ENCODE results near the gene CENPO.

Gene CENPO

DNA sequence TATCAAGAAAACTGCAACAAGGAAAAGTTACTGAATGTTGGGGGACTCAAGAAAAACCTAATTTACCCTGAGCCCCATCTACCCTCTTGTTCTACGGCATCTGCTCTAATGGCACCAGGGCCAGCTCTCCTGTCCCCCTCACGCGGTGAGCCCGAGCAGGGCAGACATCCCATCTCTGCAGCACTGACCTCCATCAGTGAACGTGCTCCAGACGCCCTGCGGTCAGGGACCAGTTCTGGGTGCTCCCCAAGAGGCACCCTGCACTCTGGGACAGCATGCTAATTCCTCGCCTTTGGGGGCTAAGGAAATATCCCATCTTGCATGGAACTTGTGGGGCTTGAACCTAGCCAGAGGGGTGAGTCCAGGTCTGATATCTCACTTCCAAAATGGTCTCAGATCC, 43.0 kb downstream of the CENPO start:
- DNase-seq (ENCODE audit: low read depth in 2 of 2, low spot score in 1 of 2): no peak

DNA sequence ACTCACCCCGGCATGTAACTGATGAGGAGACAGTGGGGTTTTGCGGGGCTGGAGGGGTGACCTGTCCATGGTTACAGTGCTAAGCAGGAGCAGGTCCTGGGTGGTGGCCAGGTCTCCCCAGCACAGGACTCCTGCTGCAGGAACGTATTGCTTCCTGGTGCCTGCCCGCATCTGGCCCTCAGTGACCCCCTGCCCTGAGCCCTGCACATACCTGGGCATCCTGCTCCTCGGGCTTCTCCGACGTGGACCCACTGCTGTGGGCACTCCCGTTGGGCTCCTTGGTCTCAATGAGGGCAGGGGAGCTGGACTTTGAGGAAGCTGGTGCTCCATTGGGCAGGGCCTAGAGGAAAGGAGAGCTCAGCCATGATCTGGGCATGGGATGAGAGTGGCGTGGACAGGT, 43.5 kb downstream of the CENPO start:
- no peak for DNase-seq (ENCODE audit: low read depth in 2 of 2, low spot score in 1 of 2)

DNA sequence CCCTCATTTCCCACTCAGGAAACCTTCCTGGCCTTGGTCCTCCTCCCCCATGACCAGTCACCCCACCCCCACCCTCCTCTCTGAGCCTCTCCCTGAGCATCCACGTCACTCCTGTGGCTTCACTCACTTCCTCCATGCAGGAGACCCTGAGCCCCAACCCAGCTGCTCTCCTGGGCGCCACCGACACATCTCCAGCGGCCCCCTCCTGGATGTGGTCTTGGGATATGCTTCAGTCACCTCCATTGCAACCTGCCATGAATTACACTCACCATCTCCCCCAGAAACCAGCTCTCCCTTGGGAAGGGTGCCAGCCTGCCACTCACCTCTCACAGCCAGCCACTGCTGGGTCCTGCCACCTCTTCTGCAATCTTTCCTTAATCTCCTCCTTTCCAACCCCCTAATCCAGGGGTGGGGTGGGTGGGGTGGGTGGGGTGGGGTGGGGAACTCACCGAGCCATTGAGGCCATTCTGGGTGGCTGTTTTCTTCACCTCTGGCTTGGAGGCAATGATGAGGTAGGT, 44.8 kb downstream of the CENPO start:
- DNase-seq (ENCODE audit: low read depth in 2 of 2, low spot score in 1 of 2): no peak

DNA sequence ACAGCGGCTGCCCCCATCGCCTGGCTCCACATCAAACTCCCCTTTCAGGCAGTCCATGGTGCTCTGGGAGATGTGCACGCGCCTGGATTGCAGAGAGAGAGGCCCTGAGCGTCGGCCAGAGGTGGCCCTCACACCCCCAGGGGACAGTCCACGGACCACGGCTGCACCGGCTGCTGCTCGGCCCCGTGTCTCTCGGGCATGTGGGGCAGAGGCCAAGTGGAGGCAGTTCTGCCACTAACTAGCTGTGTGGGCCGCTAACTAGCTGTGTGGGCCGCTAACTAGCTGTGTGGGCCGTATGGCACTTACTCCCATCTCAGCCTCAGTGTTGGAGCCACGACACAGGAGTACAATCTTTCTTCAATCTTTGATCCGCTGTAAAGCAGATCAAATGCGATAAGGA, 45.3 kb downstream of the CENPO start:
- no peak for DNase-seq (ENCODE audit: low read depth in 2 of 2, low spot score in 1 of 2)

DNA sequence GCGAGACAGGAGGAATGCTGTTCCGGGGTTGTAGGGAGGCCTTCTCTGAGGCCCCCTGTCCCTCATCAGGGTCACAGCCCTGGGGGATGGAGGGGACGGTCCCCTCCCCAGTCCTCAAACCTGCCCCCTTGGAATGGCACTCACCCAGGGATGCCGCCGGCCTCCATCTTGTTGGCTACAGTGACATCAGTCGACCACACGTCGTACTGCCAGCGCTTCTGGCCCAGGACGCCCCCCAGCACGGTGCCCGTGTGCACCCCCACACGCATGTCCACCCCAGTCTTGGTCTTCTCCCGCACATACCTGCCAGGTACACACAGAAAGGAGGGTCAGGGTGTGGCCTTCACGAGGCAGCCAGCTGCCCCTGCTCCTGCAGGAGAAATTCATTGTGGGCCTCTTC, 46.5 kb downstream of the CENPO start:
- no peak for DNase-seq (ENCODE audit: low read depth in 2 of 2, low spot score in 1 of 2)

DNA sequence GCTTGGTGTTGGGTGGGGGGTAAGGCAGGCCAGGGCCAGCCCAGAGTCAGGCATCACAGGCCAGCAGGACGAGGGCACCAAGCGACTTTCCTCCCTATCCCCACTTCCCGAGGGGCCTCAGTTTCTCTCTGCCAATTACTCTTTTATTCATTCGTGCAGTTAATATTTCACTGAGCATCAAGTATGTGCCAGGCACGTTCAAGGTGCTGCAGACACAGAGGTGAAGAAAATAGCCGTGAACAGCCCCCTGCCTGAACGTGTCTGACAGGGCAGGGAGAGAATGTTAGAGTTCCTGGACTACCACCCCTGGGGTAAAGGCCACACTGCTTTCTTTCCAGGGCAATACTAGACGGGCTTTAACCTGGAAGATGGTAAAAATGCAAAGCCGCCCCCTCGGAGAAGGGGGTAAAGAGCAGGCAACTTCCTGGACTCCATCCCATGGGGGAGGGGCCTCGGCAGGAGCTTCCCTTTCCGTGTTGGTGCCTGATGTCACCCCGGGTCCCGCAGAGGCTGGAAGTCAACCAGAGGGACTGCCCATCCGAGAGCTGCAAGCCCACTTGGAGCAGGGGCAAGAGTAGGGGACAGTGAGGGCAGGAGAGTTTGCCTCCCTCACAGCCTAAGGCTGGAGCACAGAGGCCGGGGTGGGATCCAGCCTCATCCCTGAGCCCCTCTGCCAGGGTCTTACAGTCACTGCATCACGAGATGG, 47.1 kb downstream of the CENPO start:
- DNase-seq (ENCODE audit: low read depth in 2 of 2, low spot score in 1 of 2): no peak

DNA sequence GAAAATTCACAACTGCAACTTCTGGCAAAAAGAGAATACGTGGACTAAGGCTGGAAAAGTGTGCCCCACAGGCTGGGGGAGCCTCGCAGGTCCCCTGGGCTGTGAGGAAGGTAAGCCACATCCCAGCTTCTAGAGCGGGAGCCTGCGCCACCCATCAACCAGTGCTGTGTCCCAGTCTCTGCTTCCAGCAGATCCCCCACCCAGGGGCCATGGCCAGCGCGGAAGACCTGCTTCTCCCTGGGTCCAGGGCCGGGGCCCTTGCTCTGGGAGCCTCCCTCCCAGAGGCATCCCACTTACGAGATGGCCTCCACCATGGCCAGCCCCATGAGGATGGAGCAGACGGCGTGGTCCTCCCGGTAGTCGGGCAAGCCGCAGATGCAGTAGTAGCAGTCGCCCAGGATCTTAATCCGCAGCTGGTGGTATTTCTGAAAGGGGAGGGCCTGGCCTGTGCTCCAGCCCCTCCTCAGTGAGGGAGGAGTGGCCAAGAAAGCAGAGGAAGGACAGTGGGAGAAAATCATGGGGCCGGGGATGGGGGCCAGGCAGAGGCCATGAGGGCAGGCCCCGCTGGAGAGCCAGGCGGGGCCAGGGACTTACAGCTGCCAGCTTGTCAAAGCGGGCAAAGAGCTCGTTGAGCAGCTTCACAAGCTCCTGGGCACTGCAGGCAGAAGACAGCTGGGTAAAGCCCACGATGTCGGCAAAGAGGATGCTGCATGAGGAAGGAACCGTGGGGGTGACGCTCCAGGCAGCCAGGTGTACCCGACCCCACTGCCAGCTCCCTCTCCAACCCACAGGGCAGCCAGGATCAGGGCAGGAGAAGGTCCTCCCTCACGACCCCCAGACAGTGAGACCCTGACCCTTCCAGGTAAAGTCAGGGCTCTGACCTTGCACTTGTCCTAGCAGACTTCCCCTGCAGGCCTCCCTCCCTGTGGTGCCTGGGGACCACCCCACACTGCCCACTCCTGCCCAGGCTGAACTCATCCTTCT, 48.0 kb downstream of the CENPO start:
- no peak for DNase-seq (ENCODE audit: low read depth in 2 of 2, low spot score in 1 of 2)

DNA sequence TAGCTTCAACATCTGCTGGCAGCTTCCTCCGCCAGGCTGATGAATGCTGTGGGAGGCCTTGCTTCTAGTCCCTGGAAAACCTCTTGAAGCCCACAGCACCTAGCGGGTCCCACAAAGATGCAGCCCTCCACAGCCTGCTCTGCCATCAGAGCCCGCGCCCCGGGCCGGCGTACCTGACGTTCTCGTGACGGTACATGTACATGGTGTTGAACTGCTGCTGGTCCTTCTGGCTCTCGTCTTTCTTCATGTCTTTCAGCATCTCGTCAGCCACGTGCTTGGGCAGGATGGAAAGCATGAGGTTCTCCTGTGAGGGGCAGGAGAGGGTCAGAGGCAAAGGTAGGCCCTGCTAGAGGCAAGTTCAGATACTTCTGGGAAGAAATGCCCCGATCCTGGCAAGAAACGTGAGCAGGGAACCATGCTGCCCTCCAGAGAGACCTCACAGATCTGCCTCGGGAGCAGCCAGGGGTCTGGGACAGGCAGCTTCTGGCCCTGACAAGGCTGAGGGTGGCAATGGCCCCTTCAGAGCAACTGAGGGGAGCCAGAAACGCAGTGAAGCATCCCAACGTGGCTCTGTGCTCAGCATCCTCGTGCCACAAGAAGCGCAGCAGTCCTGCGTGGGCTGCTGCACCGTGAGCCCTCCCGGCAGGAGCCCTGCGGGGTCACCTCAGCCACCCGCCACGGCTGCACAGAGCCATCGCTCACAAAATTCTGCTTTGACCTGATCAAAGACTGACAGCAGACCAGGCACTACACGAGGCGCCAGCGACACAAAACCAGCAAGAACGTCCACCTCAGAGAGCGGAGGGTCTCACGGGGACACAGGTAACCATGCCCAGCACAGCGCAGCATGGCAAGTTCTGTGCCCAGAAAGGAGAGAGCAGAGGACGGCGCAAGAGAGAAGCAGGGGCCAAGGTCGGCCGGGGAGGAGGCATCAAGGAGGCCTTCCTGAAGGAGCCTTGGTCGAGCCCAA, 49.1 kb downstream of the CENPO start:
- no peak for DNase-seq (ENCODE audit: low read depth in 2 of 2, low spot score in 1 of 2)

DNA sequence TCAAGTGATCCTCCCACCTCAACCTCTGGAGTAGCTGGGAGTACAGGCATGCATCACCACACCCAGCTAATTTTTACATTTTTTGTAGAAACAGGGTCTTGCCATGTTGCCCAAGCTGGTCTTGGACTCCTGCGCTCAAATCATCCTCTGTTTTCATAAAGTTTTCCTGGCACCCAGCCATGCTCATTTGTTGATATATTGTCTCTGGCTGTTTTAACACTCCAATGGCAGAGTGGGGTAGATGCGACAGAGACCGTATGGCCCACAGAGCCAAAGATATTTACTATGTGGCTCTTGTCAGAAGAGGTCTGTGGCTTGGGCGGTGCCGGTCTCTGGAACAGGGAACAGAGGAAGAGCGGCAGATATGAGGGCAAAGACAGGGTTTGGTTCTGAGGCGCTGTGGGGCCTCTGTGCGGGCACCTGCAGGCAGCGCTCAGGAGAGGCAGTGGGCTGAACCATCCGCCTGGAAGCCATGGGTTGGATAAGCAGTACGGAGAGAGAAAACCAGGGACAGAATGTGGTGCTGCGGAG, 50.2 kb downstream of the CENPO start:
- DNase-seq (ENCODE audit: low read depth in 2 of 2, low spot score in 1 of 2): no peak

DNA sequence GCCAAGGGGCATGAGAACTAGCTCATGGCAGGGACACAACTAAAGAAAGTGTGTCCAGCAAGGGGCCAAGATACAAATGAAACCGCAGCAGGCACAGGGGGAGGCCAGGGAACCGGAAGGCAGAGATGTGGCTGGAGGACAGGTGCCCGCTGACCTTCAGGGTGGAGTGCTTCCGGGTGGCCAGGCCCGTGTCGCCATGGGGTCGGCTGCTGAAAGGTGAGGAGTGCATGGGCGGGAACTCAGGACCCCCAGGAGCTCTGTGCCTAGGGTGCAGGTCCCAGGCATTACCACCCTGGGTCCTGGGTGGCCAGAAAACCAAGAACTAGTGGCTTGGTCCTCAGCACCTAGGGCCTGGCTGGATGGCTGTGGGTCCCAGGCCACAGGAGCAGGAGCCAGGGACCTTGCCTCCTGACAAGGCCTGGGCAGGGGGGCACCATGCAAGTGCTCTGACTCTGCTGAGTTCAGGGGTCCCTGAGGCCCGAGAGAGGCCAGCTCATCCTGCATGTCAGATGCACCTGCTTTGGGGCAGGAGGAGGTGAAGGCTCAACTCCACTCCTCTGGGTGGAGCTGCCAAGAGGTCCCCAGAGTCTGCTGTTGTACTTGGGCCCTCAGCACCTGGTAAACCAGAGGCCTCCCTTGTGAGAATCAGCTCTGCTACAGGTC, 50.9 kb downstream of the CENPO start:
- no peak for DNase-seq (ENCODE audit: low read depth in 2 of 2, low spot score in 1 of 2)

DNA sequence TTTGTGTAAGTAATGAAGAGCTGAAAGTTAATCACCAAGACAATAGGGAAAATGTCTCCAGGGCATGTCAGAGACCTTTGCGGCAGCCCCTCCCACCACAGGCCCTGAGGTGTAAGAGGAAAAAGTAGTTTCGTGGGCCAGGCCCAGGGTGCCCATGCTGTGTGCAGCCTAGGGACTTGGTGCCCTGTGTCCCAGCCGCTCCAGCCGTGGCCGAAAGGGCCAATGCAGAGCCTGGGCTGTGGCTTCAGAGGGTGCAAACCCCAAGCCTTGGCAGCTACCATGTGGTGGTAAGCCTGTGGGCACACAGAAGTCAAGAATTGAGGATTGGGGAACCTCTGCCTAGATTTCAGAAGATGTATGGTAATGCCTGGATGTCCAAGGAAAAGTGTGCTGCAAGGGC, 52.5 kb downstream of the CENPO start:
- DNase-seq (ENCODE audit: low read depth in 2 of 2, low spot score in 1 of 2): no peak

DNA sequence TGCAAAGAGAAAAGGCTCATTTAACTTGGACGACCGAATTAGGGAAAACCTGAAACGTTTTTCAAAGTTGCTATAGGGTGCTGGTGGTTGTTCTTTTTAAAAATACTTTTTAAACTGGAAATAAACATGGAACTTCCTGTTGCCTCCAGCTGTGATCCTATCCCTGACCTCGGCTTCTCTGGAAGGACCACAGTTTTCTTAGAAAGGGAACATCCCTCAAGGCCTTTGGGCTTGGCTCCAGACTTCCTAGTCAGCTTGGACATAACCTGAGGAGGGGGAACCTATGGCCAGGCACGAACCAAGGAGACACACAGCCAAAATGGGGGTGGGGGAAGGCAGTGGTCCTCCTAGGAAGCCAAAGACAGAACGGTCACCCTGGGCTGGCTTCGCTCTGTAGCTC, 57.7 kb downstream of the CENPO start:
- DNase-seq (ENCODE audit: low read depth in 2 of 2, low spot score in 1 of 2): no peak

DNA sequence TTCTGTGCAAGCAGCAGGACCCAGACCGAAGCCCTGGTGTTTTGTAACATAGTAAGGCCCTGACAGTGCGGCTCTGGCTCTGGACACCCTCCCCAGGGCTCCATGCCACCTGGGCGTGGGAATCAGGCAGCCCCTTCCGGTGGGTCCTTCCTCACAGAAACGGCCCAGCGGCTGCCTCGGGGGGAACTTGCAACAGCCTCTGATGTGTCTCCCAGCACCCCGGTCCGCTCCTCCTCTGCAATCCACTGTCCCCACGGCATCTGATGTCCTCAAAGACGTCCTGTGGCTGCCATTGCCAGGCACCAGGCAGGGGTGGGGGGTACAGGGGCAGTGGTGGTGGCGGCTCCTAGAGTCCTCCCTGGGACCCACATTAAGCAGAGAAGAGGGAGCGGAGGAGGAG, 58.8 kb downstream of the CENPO start:
- DNase-seq (ENCODE audit: low read depth in 2 of 2, low spot score in 1 of 2): no peak

DNA sequence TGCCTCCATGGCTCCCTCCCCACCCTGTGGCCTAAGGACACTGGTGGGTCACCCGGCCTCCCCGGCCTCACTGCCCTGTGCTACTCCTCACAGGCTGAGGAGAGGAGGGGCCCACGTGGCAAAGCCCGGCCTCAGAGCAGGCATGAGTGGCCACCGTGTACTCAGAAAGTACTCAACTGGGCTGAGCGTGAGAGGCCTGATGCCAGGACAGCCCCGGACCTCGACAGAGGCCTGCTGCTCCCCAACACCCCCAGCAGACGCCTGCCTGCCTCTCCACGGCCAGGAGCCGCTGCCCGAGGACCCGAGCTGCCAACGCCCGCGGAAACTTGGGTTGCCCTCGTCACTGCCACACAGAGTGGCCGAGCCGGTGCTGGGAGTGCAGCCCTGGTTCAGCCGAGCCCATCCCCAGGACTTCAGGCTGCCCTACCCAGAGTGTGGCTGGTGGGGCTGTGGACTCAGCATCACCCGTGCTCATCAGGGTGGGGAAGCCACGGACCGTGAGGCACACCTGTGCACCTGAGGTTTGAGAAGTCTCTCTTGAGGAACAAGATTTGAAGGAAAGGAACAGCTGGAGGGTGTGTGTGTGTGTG, 59.3 kb downstream of the CENPO start:
- no peak for DNase-seq (ENCODE audit: low read depth in 2 of 2, low spot score in 1 of 2)

DNA sequence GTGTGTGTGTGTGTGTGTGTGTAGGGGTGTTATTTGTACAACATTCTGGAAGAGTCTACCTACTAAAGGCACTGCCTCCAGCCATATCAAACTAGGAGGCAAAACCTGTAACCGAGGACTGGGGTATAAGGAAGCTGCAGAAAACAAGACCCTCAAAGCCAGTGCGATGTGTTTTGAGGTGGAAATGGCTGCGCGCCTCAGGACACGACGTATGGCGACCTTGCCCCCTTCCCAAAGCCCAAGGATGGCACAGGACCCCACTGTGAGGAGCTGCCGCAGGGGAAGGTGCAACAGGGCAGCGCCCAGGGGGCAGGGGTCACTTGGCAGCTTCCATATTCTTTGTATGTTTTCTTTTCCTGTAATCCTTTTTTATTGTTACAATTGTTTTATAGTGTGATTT, 59.8 kb downstream of the CENPO start:
- DNase-seq (ENCODE audit: low read depth in 2 of 2, low spot score in 1 of 2): no peak

DNA sequence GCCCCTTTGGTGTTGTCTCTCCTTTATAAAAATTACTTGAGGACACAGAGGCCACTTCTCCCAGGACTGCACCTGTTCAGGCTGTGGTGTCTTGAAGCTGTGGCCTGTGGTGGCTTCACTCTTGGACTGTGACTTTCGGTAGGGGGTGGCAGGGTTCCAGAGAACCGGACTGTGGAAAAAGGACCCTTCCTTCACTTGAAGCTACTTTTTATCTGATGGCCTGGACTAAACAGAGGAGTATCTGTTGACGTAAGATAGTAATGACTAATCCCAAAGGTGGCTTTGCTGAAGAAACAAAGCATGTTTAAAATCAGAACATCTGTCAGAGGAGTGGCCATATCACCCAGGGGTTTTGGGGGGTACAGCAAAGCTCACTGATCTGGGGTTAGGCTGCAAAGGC, 60.8 kb downstream of the CENPO start:
- DNase-seq (ENCODE audit: low read depth in 2 of 2, low spot score in 1 of 2): no peak

DNA sequence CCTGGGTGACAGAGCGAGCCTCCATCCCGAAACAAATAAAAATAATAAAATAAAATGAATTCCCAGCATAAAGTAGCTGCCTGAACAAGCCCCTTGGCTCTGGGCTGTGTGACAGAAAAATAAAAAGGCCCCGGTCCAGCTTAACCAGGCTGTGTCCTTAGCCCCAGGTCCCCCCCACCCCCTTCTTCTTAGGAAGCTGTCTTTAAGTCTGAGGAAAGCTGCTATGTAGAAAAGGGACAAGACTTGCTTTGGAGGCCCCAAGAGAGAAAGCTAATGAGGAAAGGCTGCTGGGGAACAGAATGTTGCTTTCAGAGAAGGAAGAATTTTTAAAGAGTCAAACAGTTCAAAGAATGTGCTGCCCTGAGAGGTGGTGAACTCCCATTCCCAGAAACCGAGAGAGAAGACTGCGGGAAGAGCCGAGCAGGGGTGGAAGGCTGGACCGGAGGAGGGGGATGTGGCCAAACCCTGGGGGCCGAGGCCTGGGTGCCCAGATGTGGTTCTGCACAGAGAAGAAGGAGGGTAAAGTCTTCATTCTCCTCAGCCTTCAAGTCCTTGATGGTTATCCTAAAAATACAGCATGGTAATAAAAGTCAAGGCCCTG, 61.9 kb downstream of the CENPO start:
- DNase-seq (ENCODE audit: low read depth in 2 of 2, low spot score in 1 of 2): no peak

DNA sequence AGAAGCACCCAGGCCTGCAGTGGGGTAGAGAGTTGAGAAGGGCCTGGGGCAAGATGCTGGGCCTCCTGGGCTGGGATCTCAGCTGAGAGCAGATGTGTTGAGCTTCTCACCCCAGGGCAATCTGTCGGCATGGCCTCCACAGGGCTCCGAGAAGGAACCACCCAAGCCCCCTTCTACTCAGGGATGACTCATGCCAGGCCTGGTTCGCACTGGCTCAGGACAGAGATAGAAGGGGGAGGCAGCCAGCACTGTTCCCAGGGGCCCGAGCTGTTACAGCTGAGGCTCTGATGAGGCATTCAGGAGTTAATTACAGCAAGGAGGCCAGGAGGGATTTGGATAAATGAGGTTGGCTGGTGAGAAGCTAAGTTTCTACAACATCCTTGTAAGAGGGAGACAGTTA, 62.5 kb downstream of the CENPO start:
- no peak for DNase-seq (ENCODE audit: low read depth in 2 of 2, low spot score in 1 of 2)

DNA sequence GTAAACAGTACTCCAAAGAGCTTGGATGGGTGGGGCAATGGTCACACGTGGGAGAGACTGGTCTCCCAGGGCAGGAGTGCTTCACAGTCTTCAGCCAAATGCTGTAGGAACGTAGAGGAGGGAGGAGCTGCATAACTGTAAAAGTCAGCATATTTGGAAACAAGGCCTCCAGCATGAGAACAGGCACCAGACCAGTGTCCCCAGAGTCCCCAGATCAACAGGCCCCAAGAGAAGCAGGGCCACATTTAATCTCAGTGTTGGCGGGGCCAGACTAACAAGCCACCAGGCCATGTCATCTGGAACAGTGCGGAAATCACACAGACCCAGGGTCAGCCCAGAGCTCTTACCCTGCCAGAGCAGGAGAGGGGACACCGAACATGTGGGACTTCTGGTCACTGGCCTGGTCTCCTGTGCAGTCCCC, 63.6 kb downstream of the CENPO start:
- DNase-seq (ENCODE audit: low read depth in 2 of 2, low spot score in 1 of 2): no peak

DNA sequence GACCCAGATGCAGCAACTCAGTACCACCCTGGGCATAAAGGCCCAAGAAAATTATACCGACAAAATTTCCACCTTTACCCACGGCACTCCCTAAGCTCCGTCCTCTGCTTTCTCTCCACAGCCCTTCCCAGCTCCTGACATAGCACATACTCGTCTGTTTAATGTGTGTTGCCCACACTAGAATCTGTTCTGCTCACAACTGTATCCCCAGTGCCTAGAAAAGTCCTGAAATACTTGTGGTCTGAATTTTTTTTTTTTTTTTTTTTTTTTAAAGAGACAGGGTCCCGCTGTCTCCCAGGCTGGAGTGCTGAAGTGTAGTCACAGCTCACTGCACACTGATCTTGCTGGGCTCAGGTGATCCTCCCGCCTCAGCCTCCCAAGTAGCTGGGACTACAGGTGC, 64.5 kb downstream of the CENPO start:
- no peak for DNase-seq (ENCODE audit: low read depth in 2 of 2, low spot score in 1 of 2)

Data from stimulated activated CD8-positive, alpha-beta memory T cell treated with anti-CD3 and anti-CD28 coated beads, Interleukin-4, amount 100 ng/mL, for 1 hour (primary cell).